Dendritic cell treated with granulocyte-macrophage colony-stimulating factor and Interleukin-4, amounts not matched to agents 40 ng/mL and 50 ng/mL, for 4 days (primary cell): Measurements from ENCODE around the gene EMC1.
"Not testable (repeated sequence)": the region's sequence is repeated elsewhere in the genome, so short reads cannot be mapped to it uniquely, and the experiment has no call there.

Experiments
- H3K27ac Mint-ChIP-seq: one replicate; pipeline ENCODE4 v1.8.0; 2022; ENCODE audit warnings: mild to moderate bottlenecking, mixed read lengths
- H3K27me3 Mint-ChIP-seq: one replicate; pipeline ENCODE4 v1.8.0; 2022; ENCODE audit warnings: mild to moderate bottlenecking, mixed read lengths
- H3K36me3 Mint-ChIP-seq: one replicate; pipeline ENCODE4 v1.8.0; 2022; ENCODE audit warnings: low read depth, mixed read lengths
- H3K4me1 Mint-ChIP-seq: one replicate; pipeline ENCODE4 v1.8.0; 2022; ENCODE audit warnings: low read depth, mixed read lengths
- H3K4me3 Mint-ChIP-seq: one replicate; pipeline ENCODE4 v1.8.0; 2022; ENCODE audit warnings: mild to moderate bottlenecking, moderate library complexity, mixed read lengths
- H3K9me3 Mint-ChIP-seq: one replicate; pipeline ENCODE4 v1.8.0; 2022; ENCODE audit warnings: mixed read lengths
- intact Hi-C: fragments of 100-400 bp; cut with micrococcal nuclease; formaldehyde crosslinking; loops from one replicate; pipeline ENCODE4 v1.15.0; 2022

EMC1 gene

GRCh38 chr1:19216585-19216984 lies 34.7 kb downstream of the EMC1 start:
- H3K4me3 Mint-ChIP-seq, H3K9me3 Mint-ChIP-seq, H3K27ac Mint-ChIP-seq, intact Hi-C loops, H3K27me3 Mint-ChIP-seq: not testable (repeated sequence)
- peaks cover 15% of the 10 kb centered on the region for H3K4me1 Mint-ChIP-seq
- peaks cover 87% of the 10 kb centered on the region for H3K36me3 Mint-ChIP-seq

GRCh38 chr1:19213580-19213979 lies 37.7 kb downstream of the EMC1 start:
- Mint-ChIP-seq H3K4me3 (no peak overlapping the region), H3K27ac (no peak overlapping the region), H3K9me3 (no peaks in the 10 kb centered on the region), H3K27me3 (no peaks in the 10 kb centered on the region), H3K4me1 (peaks cover 25% of the 10 kb centered on the region), H3K36me3 (peaks cover 75% of the 10 kb centered on the region)
- intact Hi-C loops, result loop anchor here (5.0 kb wide), 1 partner anchor 39 kb away; the partner anchor contains the start of genes EMC1 and MRTO4

GRCh38 chr1:19212167-19212566 lies 39.2 kb downstream of the EMC1 start:
- H3K4me3 Mint-ChIP-seq, result no peak overlapping the region
- intact Hi-C loops, result loop anchor here (5.0 kb wide), 1 partner anchor 40 kb away; the partner anchor contains the start of genes EMC1 and MRTO4
- H3K4me1 Mint-ChIP-seq, result peaks cover 38% of the 10 kb centered on the region
- H3K27ac Mint-ChIP-seq, result no peak overlapping the region
- H3K36me3 Mint-ChIP-seq, result peaks cover 61% of the 10 kb centered on the region
- no peaks in the 10 kb centered on the region for H3K27me3 Mint-ChIP-seq
- no peaks in the 10 kb centered on the region for H3K9me3 Mint-ChIP-seq

DNA sequence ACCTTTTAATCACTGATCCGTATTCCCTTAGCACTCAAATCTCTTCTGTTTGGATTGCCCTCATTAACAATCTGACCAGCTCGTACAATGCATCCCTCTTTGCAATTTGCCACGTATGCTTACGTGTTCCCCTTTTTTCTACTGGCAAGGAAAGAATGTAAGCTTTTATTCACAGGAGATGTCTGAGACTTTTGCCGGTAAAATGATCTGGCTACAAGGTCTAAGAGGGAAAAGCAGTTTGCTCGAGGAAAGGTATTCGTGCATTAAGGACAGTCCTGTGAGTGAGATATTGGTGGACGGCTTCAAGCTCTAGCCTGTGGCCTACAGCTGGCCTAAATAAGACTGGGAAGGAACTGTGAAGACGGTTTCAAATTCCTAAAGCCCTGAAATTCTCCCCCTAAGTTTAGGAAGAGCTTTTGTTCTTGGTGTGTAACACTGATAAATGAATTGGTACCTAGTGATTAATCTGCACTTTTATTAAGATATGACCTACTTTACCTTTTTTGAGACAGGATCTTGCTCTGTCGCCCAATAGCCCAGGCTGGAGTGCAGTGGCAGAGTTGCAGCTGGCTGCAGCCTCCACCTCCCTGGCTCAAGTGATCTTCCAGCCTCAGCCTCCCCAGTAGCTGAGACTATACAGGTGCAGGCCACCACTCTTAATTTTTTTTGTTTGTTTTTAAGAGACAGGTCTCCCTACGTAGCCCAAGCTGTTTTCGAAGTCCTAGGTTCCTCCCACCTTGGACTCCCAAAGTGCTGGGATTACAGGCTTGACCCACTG lies 40.4 kb downstream of the EMC1 start:
- intact Hi-C loops, result loop anchor here (5.0 kb wide), 1 partner anchor 41 kb away; the partner anchor contains the start of genes EMC1 and MRTO4

GRCh38 chr1:19209990-19210771 lies 41.1 kb downstream of the EMC1 start, which contains the start of gene UBR4:
Gene UBR4 (minus strand): TSS chr1:19210266. CDS start chr1:19210248, 18 bp downstream.
- H3K27me3 Mint-ChIP-seq, result no peaks in the 10 kb centered on the region
- H3K4me1 Mint-ChIP-seq, result peaks cover 53% of the 10 kb centered on the region
- intact Hi-C loops, result loop anchor here (5.0 kb wide), 1 partner anchor 42 kb away; the partner anchor contains the start of genes EMC1 and MRTO4
- H3K27ac Mint-ChIP-seq, result peak within 1 kb of the TSS; percentile 93
- no peaks in the 10 kb centered on the region for H3K9me3 Mint-ChIP-seq
- H3K36me3 Mint-ChIP-seq, result peaks cover 50% of the 10 kb centered on the region
- peak within 1 kb of the TSS; percentile 84 for H3K4me3 Mint-ChIP-seq

More for the DNA sequence above, 40.4 kb downstream of the EMC1 start:
- Mint-ChIP-seq H3K27ac (peak overlapping the region; percentile 93), H3K36me3 (peaks cover 54% of the 10 kb centered on the region), H3K9me3 (no peaks in the 10 kb centered on the region), H3K4me3 (peak overlapping the region; percentile 84), H3K4me1 (peaks cover 45% of the 10 kb centered on the region), H3K27me3 (no peaks in the 10 kb centered on the region)

DNA sequence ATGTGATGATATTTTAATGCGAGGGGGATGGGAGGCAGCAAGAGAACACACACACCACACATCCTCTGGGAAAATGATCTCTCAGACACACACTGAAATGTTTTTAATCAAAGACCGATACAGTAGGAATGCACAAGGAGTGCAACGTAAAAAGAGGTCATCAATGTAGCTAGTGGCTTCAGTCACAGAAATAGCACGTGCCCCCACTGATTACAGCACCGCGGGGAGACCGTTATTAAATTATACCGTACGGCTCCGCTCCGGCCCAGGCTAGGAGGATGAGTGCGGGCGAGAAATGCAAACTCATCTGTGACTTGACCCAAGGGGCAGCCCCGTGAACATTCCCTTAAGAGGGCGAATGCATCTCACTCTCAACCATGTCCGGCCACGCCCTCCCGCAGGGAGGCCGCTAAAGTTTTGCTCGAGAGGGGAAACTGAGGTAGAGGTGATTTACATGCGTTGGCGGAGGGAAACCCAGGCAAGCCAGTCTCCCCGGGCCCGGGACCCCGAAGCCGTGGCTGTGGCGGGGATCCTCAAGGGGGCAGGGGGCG lies 41.8 kb downstream of the EMC1 start:
- no peaks in the 10 kb centered on the region for H3K27me3 Mint-ChIP-seq
- H3K9me3 Mint-ChIP-seq, result no peaks in the 10 kb centered on the region
- H3K36me3 Mint-ChIP-seq, result peaks cover 44% of the 10 kb centered on the region
- H3K27ac Mint-ChIP-seq, result peak overlapping the region; percentile 93
- intact Hi-C loops, result no loop called here
- peaks cover 59% of the 10 kb centered on the region for H3K4me1 Mint-ChIP-seq
- peak overlapping the region; percentile 84 for H3K4me3 Mint-ChIP-seq

DNA sequence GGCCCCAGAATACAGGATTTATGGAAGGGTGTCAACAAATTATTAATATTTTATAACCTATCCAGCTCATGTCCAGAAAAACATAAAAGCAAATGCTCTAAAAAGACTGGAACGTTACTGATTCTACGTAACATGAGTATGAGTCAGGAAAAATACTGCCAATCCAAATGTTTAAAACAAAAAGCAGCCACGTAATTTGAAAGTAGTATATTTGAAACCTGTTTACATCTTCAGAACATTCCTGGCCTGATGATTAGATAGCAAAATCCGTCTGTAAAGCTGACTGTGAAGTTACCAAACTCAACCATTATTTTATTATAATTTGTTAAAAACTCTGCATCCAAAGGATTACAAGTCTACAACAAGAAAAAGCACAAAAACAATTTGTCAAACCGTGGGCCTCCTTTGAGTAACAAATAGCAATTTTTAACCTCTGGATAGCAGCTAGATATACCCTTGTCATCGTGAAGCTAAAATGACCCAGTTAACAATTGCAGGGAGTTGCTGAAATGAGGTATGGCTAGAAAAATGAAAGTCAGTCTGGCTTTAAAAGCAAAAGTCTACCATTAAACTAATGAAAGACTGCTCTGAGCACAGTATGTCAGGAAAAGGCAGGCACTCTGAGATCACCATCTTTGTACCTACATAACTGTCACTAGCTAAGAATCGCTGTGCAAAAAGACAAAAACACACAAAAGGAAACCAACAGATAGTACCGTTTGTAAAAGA lies 42.5 kb downstream of the EMC1 start:
- Mint-ChIP-seq H3K4me1 (peaks cover 59% of the 10 kb centered on the region), H3K4me3 (peak overlapping the region; percentile 84), H3K27ac (peak overlapping the region; percentile 93), H3K36me3 (peaks cover 38% of the 10 kb centered on the region), H3K9me3 (no peaks in the 10 kb centered on the region), H3K27me3 (no peaks in the 10 kb centered on the region)
- intact Hi-C loops, result no loop called here

GRCh38 chr1:19206947-19207346 lies 44.4 kb downstream of the EMC1 start:
- H3K36me3 Mint-ChIP-seq, result peaks cover 29% of the 10 kb centered on the region
- peaks cover 47% of the 10 kb centered on the region for H3K4me1 Mint-ChIP-seq
- intact Hi-C loops, result no loop called here
- no peaks in the 10 kb centered on the region for H3K27me3 Mint-ChIP-seq
- H3K4me3 Mint-ChIP-seq, result no peak overlapping the region
- H3K27ac Mint-ChIP-seq, result no peak overlapping the region
- no peaks in the 10 kb centered on the region for H3K9me3 Mint-ChIP-seq

GRCh38 chr1:19205845-19206244 lies 45.5 kb downstream of the EMC1 start:
- no peaks in the 10 kb centered on the region for H3K27me3 Mint-ChIP-seq
- peaks cover 37% of the 10 kb centered on the region for H3K36me3 Mint-ChIP-seq
- H3K9me3 Mint-ChIP-seq, result no peaks in the 10 kb centered on the region
- peak overlapping the region; percentile 85 for H3K27ac Mint-ChIP-seq
- no peak overlapping the region for H3K4me3 Mint-ChIP-seq
- intact Hi-C loops, result no loop called here
- H3K4me1 Mint-ChIP-seq, result peaks cover 40% of the 10 kb centered on the region

GRCh38 chr1:19205403-19205802 lies 45.9 kb downstream of the EMC1 start:
- H3K9me3 Mint-ChIP-seq, result no peaks in the 10 kb centered on the region
- H3K27ac Mint-ChIP-seq, result peak overlapping the region; percentile 85
- H3K27me3 Mint-ChIP-seq, result no peaks in the 10 kb centered on the region
- intact Hi-C loops, result no loop called here
- no peak overlapping the region for H3K4me3 Mint-ChIP-seq
- peaks cover 37% of the 10 kb centered on the region for H3K36me3 Mint-ChIP-seq
- peaks cover 37% of the 10 kb centered on the region for H3K4me1 Mint-ChIP-seq

DNA sequence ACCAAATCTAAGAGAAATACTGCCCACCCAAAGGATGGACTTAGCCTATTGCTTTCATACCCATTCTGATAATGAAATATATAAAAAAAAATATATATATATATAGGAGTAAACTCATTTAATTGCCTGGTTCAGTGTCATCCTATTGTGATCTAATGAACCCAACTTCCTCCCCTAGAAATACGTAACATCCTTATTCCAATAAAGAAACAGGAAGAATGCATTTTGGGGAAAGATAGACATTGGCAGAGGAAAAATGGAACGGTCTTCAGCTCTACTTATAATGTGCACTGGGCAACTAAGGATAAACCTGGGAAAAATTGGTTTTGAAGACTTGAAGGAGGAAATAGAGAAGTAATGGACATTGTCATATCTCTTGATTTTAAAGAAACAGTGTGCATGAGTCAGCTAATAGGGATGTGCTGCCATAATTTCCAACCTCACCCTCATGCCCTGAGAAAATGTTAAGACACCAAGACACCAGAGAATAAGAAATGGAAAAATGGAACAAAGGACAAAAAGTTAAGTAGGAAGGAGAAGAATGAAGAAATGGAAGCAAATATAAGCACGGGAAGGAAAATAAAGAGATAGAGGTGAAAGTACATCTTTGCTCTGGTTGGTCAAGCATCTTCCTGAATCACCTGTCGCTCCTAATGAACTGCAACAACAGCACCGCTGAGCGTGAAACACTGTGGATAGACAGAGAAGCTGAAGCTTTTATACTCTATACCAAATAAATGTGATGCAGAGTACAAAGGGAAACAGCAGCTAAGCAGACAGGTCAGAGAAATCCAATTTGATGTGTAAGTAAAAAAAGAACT lies 46.7 kb downstream of the EMC1 start:
- Mint-ChIP-seq H3K36me3 (peaks cover 38% of the 10 kb centered on the region), H3K4me1 (peaks cover 37% of the 10 kb centered on the region), H3K27ac (peak overlapping the region; percentile 85), H3K27me3 (no peaks in the 10 kb centered on the region), H3K4me3 (peak overlapping the region; percentile 61), H3K9me3 (no peaks in the 10 kb centered on the region)
- intact Hi-C loops, result no loop called here

DNA sequence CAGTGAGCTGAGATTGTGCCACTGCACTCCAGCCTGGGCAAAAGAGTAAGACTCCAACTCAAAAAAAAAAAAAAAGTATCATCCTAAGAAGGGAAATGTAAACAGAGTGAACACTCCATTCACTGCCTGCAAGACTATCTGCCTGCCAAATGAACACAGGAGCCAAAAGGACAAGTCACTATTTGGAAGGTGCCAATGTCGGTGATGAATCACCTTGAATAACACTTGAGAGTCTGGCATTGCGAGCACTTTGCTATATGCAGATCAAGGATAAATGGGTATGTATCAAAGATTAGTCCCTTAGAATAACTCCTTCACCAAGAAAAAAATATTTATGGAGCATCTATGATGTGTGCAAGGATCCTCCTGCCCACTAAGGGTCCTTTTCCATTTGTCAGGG lies 47.9 kb downstream of the EMC1 start:
- peak overlapping the region; percentile 85 for H3K27ac Mint-ChIP-seq
- H3K27me3 Mint-ChIP-seq, result no peaks in the 10 kb centered on the region
- H3K4me1 Mint-ChIP-seq, result peaks cover 36% of the 10 kb centered on the region
- H3K9me3 Mint-ChIP-seq, result no peaks in the 10 kb centered on the region
- no peak overlapping the region for H3K4me3 Mint-ChIP-seq
- intact Hi-C loops, result no loop called here
- H3K36me3 Mint-ChIP-seq, result peaks cover 45% of the 10 kb centered on the region

DNA sequence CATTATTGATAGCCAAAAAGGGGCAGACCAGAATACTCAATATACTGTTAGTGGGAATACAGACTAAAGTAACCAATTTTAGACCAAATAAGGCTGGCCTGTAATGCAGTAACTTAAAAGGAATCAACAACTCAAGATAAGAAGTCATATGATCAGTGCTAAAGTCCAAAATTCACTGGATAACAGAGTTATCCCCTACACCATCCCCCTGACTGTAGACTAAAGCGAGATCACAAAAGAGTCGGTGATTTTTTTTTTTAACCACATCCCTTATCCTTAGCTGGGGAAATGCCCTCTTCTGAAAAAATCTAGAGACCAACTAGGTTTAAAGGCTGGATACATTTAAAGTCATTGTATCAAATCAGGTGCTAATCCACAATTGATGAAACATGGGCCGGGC lies 48.9 kb downstream of the EMC1 start:
- H3K27ac Mint-ChIP-seq, result no peak overlapping the region
- no peak overlapping the region for H3K4me3 Mint-ChIP-seq
- peaks cover 55% of the 10 kb centered on the region for H3K36me3 Mint-ChIP-seq
- no peaks in the 10 kb centered on the region for H3K27me3 Mint-ChIP-seq
- peaks cover 26% of the 10 kb centered on the region for H3K4me1 Mint-ChIP-seq
- intact Hi-C loops, result no loop called here
- H3K9me3 Mint-ChIP-seq, result no peaks in the 10 kb centered on the region
